HG02798 (cell line): Measurements from ENCODE around the gene GLCE.

Source experiments
- ATAC-seq: cut with Tn5 transposase; IDR thresholded peaks from one replicate; pipeline ENCODE4 v1.9.1; 2021; ENCODE audit warnings: mild to moderate bottlenecking; ENCODE audit not compliant: unreplicated experiment, poor library complexity

The GLCE gene

DNA sequence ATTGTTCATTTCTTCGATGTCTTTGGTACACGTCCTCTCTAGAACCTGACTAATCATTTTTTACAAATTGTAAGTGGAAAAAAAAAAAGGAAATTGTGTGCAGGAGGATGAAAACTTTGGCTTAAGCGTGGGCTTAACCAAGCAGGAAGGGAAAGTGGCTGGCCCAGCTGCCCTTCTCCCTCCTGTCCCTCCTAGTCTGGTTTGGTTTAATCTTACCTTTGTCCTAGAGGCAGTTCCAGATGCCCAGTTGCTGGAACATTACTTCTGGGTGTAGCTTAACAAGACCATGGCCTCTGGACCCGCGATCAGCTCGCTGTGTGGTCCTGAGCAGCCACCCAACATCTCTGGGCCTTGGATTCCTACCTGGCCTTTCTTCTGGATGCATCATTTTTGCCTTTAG is 153.7 kb downstream of the GLCE start:
- ATAC-seq = no peak

DNA sequence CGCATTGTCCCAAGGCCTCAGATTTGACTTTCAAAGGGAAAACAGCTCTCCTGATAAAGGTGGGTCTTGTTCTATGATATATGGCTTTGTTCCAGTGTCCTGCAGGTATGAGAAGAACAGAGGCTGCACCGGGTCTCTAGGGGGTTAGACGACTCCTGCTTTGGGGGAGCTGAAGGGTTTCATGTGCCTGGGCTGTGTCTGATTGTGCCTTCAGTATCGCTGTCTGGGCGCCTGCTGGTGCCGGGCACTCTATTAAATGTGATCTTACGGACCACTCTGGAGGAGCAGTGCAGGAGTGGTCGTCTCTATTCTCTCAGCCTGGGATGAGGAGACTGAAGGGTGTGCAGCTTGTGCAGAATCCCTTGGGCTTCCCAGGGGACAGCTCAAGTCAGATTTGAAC is 154.3 kb downstream of the GLCE start:
- no peak for ATAC-seq

DNA sequence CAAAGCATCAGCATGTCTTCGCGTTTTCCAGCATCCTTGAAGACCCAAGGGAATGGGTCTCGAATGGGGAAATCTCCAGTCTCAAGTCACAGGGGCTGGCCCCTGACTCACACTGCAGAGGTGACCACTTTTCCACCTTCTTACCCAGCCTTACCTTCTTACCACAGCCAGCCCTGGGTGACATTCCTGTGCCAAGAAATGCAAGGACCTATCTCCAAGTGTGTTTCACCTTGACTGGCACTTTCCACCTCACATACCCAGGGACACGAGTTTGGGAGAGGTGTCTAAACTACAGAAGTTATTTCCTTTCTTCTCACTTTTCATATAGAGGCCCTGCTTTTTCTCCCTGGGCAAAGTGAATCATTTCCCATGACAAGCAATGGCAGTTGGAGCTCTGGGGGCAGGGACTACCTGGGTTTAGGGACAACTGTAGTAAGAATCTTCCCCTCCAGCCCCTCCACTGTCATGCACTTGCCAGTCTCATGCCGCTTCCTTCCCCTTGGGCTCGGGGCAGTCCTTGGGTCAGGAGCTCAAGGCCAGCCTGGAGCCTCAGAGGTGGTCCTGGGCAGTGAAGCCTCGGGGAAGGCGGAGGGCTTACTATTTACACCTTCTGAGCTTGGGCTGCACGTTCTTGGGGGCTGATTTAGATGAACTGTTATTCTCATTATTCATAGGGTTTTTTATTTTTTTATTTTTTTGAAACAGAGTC is 155.1 kb downstream of the GLCE start:
- no peak for ATAC-seq

DNA sequence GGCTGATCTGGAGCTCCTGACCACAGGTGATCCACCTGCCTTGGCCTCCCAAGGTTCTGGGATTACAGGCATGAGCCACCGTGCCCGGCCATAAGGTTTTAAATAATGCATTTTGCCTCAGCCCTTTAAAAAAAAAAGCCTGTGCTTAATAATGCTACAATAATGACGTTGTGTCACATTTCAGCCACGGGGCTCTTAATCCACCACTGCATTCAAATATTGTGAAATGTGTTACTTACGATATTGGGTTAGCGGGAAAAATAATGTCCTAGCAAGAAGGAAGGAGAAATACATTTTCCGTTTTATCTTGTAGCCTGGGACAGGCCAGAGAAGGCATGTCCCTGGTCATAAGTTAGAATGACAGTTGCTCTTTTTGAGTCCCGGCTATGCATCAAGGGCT is 155.9 kb downstream of the GLCE start:
- ATAC-seq = no peak

DNA sequence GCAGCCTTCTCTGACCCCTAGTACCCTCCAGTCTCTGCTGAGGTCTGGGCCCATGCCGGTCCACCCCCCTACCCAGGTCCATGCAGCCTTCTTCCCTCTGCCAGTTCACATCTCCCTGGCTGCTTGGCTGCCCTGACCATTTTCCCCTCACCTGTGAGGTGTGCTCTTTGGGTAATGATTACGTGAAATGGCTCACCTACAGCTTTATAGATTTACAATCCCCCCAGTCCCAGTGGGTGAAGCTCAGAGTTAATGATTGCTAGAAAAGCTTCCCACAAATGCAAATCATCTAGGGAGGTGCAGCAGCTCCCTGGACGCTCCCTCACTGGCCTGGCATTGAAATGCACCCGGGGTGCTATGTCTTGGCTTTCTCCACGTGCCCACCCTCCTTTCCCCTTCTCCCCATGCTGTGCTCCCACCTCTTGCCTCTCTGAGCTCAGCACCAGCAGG is 157.0 kb downstream of the GLCE start:
- ATAC-seq = no peak

DNA sequence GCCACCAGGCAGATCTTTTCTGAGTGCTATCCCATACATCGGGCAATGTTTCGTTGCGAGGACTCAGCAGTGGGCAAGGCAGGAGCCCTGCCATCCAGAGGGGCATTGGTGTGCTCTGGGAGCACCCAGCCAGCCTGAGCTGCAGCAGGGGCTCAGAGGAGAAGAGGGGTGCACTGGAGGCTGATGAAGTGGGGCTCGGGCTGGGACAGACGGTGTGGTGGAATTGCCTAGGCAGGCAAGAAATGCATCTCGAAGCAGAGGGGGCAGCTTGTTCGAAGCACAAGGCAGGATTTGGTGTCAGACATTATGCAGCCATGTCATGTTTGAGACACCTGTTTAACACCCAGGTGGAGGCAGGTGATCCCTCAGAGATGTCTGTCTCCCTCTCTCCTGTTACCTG is 157.6 kb downstream of the GLCE start:
- ATAC-seq = no peak

GRCh38 chr15:69319384-69320375 is 159.2 kb downstream of the GLCE start:
- ATAC-seq = no peak

DNA sequence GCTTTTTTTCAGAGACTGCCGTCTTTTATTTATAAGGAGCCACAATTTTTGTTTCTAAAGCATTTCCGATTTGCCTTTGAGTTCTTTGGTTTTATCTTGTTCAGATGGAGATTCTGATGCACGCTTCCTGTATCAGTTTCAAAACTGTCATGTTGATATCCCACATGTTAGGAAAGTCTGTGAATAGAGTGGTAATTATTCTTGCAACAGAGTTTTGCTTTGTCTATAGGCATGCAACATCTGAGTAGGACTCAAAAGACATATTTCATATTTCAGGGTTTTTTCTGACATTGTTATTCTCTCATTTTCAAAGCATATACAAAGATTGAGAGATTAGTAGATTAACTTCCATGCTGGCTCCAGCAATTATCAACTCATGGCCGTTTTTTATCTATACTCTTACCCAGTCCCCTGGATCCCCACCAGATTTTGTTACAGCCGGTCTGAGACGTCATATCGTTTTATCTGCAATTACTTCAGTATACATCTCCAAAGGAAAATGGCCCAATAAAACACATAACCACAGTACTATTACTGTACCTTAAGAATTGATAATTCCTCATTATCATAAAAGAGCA is 160.6 kb downstream of the GLCE start:
- ATAC-seq = no peak
